Raji (cell line): Measurements from ENCODE around the gene CACNA2D4.

Experiments used
- POLR2A ChIP-seq: IDR thresholded peaks from 2 replicates; pipeline ENCODE4 v1.6.1; 2011; ENCODE audit warnings: low read depth, low read length, control low read depth; ENCODE audit not compliant: insufficient read depth

CACNA2D4 gene

DNA sequence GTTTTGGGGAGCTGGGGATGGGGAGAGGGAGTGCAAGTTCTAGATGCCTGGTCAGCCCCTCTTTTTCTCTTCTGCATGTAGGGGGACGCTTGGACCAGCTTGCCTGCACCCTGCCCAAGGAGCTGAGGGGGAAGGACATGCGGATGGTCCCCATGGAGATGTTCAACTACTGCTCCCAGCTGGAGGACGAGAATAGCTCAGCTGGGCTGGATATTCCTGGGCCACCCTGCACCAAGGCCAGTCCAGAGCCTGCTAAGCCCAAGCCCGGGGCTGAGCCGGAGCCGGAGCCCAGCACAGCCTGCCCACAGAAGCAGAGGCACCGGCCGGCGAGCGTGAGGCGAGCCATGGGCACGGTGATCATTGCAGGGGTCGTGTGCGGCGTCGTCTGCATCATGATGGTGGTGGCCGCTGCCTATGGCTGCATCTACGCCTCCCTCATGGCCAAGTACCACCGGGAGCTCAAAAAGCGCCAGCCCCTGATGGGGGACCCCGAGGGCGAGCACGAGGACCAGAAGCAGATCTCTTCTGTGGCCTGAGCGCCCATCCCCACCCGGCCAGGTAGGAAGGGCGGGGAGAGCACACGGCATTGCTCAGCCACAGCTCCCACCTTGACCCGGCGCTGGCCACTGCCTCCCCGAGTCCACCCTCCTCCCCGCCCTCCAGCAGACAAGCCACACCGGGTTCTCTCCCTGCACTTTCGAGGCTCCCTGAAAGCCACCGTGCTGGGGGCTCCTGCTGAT, 84.1 kb downstream of the CACNA2D4 start:
- no peak for TF ChIP-seq POLR2A

DNA sequence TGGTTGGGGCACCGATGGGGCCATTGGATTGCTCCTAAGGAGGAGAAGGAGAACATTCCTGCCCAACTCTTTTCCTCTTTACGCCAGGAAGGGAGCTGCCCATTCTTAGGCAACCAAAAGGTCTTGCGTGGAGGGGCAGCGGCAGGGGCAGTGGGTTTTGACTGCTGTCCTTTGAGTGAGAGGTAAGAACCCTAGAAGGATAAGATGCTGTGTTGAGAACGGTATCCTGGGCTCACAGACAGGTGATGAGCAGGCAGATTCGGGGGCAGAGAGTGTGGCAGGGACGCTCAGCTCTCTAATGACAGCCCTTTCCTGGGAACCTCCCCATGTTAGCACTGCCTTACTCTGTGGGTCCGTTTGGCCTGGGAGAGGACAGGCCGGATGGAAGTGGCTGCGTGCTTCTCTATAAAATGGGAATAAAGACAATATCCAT, 84.8 kb downstream of the CACNA2D4 start:
- TF ChIP-seq POLR2A: no peak

DNA sequence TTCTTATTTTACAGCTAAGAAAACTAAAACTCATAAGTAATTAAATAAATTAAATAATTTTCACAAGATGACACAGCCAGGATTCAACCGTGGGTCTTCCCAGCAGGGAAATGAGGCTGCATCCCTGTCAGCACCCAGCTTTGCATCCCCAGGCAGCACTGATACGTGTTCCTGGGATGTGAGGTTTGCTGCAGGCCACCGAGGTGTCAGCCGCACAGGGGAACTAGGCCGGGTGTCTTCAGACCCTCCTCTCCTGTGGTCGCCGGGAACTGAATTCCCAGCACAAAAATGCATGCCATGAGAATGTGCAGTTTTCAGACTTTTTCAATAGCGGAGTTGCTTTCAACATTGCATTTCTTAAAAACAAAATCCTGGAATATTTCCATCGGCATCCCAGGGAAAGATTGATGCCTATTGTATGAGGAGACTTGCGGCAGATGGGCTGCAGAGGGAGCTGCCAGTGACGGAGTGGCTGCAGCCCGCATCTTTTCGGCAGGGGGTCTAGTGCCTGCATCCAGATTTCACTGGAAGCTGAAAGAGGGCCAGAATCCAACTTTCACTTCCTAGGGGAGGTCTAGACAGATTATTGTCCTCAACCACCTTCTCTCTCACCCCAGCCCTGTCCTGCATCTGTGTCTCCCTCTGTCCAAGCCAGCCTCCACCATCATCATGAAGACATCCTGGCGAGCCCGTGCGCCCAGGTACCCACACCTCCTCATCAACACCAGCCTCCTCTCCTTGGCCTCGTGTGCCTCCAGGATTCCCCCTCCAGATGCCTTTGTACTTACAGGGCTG, 85.5 kb downstream of the CACNA2D4 start:
- no peak for TF ChIP-seq POLR2A

DNA sequence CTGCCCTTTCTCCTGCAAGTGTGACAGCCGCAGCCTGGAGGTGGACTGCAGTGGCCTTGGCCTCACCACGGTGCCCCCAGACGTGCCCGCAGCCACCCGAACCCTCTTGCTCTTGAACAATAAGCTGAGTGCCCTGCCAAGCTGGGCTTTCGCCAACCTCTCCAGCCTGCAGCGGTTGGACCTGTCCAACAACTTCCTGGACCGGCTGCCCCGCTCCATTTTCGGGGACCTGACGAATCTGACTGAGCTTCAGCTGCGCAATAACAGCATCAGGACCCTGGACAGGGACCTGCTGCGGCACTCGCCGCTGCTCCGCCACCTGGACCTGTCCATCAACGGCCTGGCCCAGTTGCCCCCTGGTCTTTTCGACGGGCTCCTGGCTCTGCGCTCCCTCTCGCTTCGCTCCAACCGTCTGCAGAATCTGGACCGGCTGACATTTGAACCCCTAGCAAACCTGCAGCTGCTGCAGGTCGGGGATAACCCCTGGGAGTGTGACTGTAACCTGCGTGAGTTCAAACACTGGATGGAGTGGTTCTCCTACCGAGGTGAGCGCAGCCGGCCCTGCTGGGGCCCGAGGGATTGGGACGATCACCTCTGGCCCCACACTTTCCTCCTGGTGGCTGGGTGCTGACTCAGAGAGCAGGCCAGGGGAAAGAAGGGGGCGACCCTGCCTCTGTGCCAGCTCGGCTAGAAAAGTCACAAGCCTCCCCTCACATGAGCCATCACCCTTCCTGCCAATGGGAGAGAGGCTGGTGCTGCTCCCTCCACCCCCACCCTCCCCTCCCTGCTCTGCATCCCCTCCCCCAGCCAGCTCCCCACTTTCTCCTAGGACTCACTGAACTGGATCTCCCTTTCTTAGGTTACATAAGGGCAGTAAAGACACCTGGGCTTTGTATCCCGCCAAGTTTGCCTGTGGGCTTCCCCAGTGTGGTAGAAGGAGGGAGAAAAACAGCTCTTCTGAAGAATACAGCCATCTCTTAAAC, 87.2 kb downstream of the CACNA2D4 start:
- TF ChIP-seq POLR2A: no peak

DNA sequence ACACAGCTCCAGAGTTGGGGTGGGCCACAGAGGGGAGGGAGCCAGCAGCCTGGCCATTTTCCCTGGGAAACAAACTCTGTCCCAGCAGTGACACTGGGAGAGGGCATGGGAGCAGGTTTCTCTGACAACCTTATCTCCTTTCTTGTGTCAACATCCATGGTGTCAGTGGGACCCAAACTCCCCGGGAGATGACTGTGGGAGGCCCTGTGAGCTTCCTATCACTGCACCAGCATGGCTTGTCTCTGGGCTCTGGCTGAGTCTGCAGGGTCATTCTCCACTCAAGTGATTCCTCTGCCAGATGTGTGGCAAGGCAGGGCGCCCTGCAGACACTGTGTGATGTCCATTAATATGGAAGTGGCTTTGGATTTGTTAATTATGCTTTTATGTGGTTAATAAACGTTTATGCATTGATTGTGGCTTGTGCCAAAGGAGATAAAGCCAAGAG, 88.0 kb downstream of the CACNA2D4 start:
- no peak for TF ChIP-seq POLR2A

DNA sequence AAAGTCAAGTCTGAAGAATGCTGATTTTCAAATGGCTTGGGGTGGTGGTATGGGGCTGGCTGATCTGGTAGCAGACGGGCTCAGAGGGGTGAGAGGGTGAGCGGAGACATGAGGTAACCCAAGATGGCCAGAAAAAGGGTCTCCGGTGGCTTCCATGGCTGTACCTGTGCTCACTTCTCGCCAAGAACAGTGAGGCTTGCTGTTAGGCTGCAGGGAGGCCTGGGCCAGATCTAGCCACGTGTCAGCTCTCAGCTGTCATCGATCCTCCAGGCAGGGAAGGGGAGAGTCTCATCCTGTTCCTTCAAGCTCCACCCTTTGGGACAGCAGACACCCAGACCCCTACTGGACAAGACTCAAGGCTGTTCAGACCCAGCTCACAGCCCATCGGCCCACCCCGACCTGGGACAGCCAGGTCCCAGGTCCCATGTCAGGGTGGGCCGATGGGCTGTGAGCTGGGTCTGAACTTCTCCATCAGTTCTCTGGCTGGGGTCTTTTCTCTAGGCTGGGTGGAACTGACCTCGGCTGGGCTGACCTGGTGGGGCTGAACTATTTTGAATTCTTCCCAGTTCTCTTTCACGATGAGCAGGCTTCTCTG, 89.0 kb downstream of the CACNA2D4 start:
- TF ChIP-seq POLR2A: no peak

DNA sequence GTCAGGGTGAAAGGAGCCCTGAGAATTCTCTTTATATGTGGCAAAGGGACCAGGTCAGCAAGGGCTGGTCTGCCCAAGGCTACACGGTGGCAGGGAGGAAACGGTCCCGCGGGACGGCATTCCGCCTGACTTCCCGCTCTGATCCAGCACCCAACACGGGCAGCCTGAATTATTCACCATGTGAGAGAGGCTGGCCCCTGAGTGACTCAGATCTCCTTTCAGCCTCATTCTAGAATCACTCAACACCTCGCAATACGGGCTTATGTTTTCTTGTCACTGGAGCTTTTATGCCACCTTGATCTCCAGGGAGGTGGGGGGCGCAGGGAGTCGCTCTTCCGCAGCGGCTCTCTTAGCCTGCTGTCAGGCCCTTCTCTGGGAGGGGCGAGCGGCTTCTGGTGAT, 89.6 kb downstream of the CACNA2D4 start:
- TF ChIP-seq POLR2A: no peak

DNA sequence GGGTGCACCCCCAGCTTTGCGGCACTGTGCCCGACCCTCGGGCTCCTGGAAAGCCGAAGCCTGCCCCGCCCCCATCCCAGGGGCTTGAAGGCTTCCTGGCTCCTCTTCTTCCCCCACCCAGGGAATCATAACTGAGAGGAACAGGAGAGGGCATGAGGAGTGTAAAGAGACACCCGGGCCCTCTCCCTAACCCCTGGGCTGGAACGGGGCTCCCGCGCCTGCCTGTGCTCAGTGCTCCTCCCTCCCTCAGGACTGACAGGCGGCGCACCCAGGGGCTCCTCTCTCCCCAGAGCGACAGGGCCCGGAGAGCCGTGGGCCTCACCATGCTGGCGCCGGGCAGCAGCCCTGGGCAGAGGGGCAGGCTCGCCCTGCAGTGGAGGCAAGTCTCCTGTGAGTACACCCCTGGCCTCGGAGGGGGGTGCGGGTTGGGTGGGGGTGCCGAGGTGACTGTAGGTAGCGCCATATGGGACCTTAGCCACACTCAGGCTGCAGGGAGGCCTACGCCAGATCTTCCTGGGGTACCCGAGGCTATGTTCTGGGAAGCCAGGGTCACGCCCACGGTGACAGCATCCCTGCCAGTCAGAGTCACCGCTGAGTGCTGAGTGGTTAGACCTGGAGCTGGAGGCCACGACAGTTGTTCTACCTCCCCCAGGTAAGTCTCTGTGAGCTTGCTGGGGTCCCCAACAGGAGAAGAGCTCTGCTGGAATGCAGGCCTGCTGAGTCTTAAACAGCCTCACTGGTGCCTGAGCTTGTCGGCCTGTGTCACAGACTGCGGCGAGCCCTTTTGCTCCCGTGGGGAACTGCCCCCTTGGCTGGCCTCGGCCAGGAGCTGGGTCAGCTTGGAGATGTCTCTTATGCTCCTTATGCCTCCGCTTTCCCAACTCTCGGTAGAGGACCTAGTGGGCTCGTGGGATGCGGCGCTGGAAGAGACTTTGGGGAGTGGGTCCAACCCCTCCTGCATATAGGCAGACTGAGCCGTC, 90.3 kb downstream of the CACNA2D4 start:
- TF ChIP-seq POLR2A: no peak

DNA sequence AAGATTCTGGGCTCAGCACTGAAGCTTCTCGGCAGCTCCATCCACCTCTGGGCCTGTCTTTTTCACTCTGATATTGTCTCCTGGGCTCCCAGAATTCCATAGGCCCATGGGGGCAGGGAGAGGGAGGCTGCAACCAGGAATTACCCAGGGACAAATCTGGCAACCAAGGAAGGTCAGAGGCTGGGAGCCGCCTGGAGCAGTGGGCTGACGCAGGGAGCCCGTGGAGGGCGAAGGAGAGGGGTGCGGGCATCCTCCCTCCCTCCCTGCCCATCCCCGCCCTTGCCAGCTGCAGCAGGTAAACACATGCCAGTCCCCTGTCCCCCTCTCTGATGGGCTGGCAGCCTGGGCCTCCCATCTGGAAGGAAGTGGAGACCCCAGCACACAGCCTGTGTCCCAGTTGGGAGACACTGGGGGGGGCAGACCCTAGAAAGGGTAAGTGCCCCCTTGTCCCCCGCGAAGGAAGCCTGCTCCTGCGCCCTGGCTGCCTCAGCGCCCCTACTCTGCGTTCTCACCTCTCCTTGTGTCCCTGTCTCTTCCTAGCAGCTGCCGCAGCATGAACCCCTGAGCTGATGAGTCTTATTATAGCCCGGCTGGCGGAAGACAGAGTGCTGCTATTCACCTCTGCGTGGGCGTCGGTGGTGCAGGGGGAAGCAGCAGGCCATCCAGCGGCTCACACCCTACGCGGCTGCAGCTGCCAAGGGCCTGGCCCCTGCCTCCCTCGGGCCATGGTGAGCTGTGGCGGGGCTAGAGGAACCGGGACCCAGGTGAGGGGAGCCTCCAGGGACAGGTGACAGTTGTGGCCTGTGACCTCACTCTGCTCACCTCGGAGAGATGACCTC, 91.4 kb downstream of the CACNA2D4 start:
- TF ChIP-seq POLR2A: no peak

DNA sequence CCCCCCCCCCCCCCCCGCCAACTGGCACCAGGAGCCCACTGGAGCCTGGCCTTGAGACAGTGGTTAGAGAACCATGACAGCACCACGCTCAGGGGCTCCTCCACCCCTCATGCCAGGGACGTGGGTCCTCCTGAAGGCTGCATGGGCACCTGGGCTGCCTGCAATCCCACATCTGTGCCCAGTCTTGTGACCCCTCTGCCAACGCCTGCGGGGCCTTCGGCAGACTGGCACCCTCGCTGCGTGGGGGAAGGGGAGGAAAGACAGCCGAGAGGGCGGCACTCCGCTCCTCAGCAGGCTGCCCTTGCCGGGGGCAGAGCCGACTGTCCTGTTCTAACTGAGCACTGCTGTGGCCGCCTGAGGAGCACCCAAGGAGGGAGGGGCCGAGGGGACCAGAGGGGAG, 92.1 kb downstream of the CACNA2D4 start:
- TF ChIP-seq POLR2A: no peak

DNA sequence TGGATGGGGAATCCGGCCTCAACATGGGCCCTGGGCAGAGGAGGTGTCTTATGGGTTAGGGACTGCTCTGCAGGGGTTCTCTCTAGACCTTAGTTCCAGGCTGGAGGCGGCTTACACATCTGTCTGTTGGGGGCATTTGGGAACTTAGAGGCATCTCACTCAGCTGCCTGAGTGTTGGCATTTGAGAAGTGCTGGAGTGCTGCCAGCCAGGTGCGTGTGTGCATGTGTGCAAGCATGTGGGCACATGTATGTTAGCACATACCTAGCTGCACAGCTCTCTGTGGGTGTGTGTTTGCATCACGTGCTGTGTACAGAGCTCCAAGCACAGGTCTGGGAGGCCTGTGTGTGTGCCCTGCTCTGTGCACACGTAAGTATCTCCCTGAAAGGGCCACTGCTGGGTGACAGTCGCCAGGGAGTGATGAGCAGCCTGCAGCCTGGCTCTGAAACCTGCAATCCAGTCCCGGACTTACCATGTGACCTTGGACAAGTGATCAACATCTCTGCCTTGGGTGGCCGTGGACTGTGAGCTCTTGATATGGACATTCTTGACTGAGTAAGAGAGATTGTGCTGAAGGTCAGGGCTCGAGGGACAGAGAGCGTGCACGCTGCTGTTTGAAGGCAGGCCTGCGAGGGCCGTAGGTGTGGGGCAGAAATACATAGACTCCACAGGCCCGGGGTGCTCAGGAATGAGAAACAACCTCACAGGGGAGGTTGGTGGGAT, 92.9 kb downstream of the CACNA2D4 start:
- TF ChIP-seq POLR2A: no peak

DNA sequence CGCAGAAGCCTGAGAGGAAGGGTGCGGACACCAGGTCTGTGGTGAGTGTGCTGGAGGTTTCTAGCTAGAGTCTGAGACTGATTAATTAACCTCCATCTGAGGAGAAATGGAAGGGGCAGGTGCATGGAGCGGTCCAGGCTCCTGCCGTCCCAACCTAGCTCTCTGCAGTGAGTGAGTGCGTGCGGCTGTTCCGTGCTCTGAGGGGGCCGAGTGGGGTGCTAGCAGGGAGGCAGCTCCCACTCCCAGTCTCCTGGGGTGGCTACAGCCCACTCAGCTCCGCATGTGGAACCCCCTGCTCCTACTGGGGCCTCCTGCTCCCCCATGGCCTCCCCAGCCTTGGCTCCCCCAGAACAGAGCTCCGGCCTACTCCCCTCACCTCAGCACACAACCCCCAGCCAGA, 95.2 kb downstream of the CACNA2D4 start:
- TF ChIP-seq POLR2A: no peak
